ENCODE results near the gene HDAC2. TPM values are rescaled to one million over a fixed set of nuclear protein-coding genes. Genes with fewer than 3 reads are reported as not detected.

HDAC2 gene
- total and polyA plus RNA-seq, 2 of the 13 experiments (the other 11 are each of a cell fraction or from before 2014, with no cell fraction given): 99.6 to 114 TPM

- TF ChIP-seq NFE2L1 (CRISPR knock-in tag; IDR thresholded peaks at IDR 0.05; ENCODE audit: borderline replicate concordance): no peak
- TF ChIP-seq ZC3H4 (CRISPR knock-in tag; IDR thresholded peaks at IDR 0.05; ENCODE audit: borderline replicate concordance): no peak
- TF ChIP-seq ZBTB26 (CRISPR knock-in tag; IDR thresholded peaks at IDR 0.05; ENCODE audit: borderline replicate concordance): no peak
- no peak for TF ChIP-seq MYNN (CRISPR knock-in tag; IDR thresholded peaks at IDR 0.05; ENCODE audit: low read depth)
- no peak for TF ChIP-seq GATA4 (IDR thresholded peaks at IDR 0.05; ENCODE audit: borderline replicate concordance, low read depth)
- no peak for TF ChIP-seq PATZ1 (CRISPR knock-in tag; IDR thresholded peaks at IDR 0.05)
- no peak for TF ChIP-seq ARHGAP35 (CRISPR knock-in tag; IDR thresholded peaks at IDR 0.05; ENCODE audit: borderline replicate concordance)
- 0 out of 2 replicates have a peak, but pooled peaks have one; percentile 68 for TF ChIP-seq ZNF256 (CRISPR knock-in tag; conservative IDR thresholded peaks at IDR 0.05)
- no peak for TF ChIP-seq ZNF768 (CRISPR knock-in tag; IDR thresholded peaks at IDR 0.05)
- no peak for TF ChIP-seq ATRX (CRISPR knock-in tag; IDR thresholded peaks at IDR 0.05; ENCODE audit: borderline replicate concordance)
- peak; percentile 53 for TF ChIP-seq PRDM10 (CRISPR knock-in tag; IDR thresholded peaks at IDR 0.05; ENCODE audit: low read depth)
- TF ChIP-seq KLF6 (CRISPR knock-in tag; IDR thresholded peaks at IDR 0.05): no peak
- TF ChIP-seq ELF1 (CRISPR knock-in tag; IDR thresholded peaks at IDR 0.05): 0 out of 2 replicates have a peak, but pooled peaks have one; percentile 14
- peak; percentile 56; the same call in 1 of the 2 replicates for TF ChIP-seq SALL2 (CRISPR knock-in tag; IDR thresholded peaks at IDR 0.05)
- TF ChIP-seq ZNF441 (CRISPR knock-in tag; IDR thresholded peaks at IDR 0.05; ENCODE audit: borderline replicate concordance): 0 out of 2 replicates have a peak, but pooled peaks have one; percentile 41
- TF ChIP-seq FUBP1 (CRISPR knock-in tag; IDR thresholded peaks at IDR 0.05; ENCODE audit: borderline replicate concordance): no peak
- TF ChIP-seq GFI1 (CRISPR knock-in tag; IDR thresholded peaks at IDR 0.05; ENCODE audit: borderline replicate concordance): 0 out of 2 replicates have a peak, but pooled peaks have one; percentile 12
Observed at GRCh38 chr6:113969888-113970804, 802 bp downstream of the HDAC2 start (continued).
